GM18951 (cell line): Measurements from ENCODE around the gene CDC5L.

Experiments used
- POLR2A ChIP-seq: IDR thresholded peaks from 4 replicates; pipeline ENCODE4 v1.6.1; 2011; ENCODE audit warnings: mild to moderate bottlenecking; ENCODE audit not compliant: insufficient read length, insufficient read depth; ENCODE audit errors: extremely low read depth
- in situ Hi-C: fragments of 300-500 bp; cut with MboI; formaldehyde crosslinking; loops from one replicate; pipeline ENCODE4 v1.12.0; 2022; ENCODE audit warnings: low sequenced_read_pairs, mixed read lengths, inconsistent platforms; ENCODE audit not compliant: unreplicated experiment

Gene CDC5L

GRCh38 chr6:44386929-44387345, 569 bp upstream of the CDC5L start:
- no peak for TF ChIP-seq POLR2A
- in situ Hi-C loops, result no loop called here

GRCh38 chr6:44388135-44388487, 605 bp downstream of the CDC5L start:
- TF ChIP-seq POLR2A, result no peak
- in situ Hi-C loops, result no loop called here

GRCh38 chr6:44388887-44389286, 1.4 kb downstream of the CDC5L start:
- no peak for TF ChIP-seq POLR2A
- in situ Hi-C loops, result no loop called here

GRCh38 chr6:44390158-44390683, 2.7 kb downstream of the CDC5L start:
- TF ChIP-seq POLR2A, result no peak
- in situ Hi-C loops, result no loop called here

GRCh38 chr6:44395501-44395900, 8.0 kb downstream of the CDC5L start:
- no peak for TF ChIP-seq POLR2A
- in situ Hi-C loops, result no loop called here

GRCh38 chr6:44396968-44397367, 9.5 kb downstream of the CDC5L start:
- in situ Hi-C loops, result no loop called here
- TF ChIP-seq POLR2A, result no peak

- in situ Hi-C loops, result no loop called here
- TF ChIP-seq POLR2A, result no peak
Measured at GRCh38 chr6:44397424-44398164, 10.1 kb downstream of the CDC5L start.

- in situ Hi-C loops, result no loop called here
- TF ChIP-seq POLR2A, result no peak
Measured at GRCh38 chr6:44399991-44400390, 12.5 kb downstream of the CDC5L start.

GRCh38 chr6:44400572-44400971, 13.1 kb downstream of the CDC5L start:
- in situ Hi-C loops, result no loop called here
- no peak for TF ChIP-seq POLR2A

GRCh38 chr6:44401138-44401537, 13.6 kb downstream of the CDC5L start:
- TF ChIP-seq POLR2A, result no peak
- in situ Hi-C loops, result no loop called here

- TF ChIP-seq POLR2A, result no peak
- in situ Hi-C loops, result no loop called here
Measured at GRCh38 chr6:44404022-44404714, 16.7 kb downstream of the CDC5L start.

GRCh38 chr6:44404715-44405099, 17.2 kb downstream of the CDC5L start:
- no peak for TF ChIP-seq POLR2A

GRCh38 chr6:44407951-44408670, 20.6 kb downstream of the CDC5L start:
- no peak for TF ChIP-seq POLR2A

More at GRCh38 chr6:44404715-44405099, 17.2 kb downstream of the CDC5L start:
- in situ Hi-C loops, result no loop called here

More at GRCh38 chr6:44407951-44408670, 20.6 kb downstream of the CDC5L start:
- in situ Hi-C loops, result no loop called here
